ENCODE measurements around the gene F10. TPM values are rescaled to one million over a fixed set of nuclear protein-coding genes. Genes with fewer than 3 reads are reported as not detected.

The F10 gene
- total and polyA plus RNA-seq, 2 experiments from 2014 or later: 143 to 148 TPM

- Histone ChIP-seq H3K79me2 (no peaks in the 10 kb centered on the region), H3K9me3 (ENCODE audit: low read depth) (no peaks in the 10 kb centered on the region), H3K4me2 (no peak overlapping the region), H2AFZ (no peak overlapping the region), H3K27me3 (no peaks in the 10 kb centered on the region), H3K4me3 (no peak overlapping the region), H3K4me1 (ENCODE audit: insufficient read depth) (no peaks in the 10 kb centered on the region), H4K20me1 (ENCODE audit: insufficient read depth, poor library complexity, severe bottlenecking) (no peaks in the 10 kb centered on the region), H3K36me3 (replicated peaks; ENCODE audit: insufficient read depth, low read depth) (no peaks in the 10 kb centered on the region), H3K27ac (no peak overlapping the region), H3K9me2 (replicated peaks; ENCODE audit: insufficient read depth) (no peaks in the 10 kb centered on the region)
- TF ChIP-seq EZH2 (IDR thresholded peaks at IDR 0.05; ENCODE audit: borderline replicate concordance): no peak
- TF ChIP-seq CTCF (IDR thresholded peaks at IDR 0.05; ENCODE audit: poor library complexity): no peak
- no peak for TF ChIP-seq EZH2phosphoT487 (IDR thresholded peaks at IDR 0.05; ENCODE audit: low read depth, severe bottlenecking, unreplicated experiment)
- 85% methylated on average over 13 of the region's 13 CpGs for WGBS (ENCODE audit: low lambda C conversion rate, missing lambda C conversion rate)
- DNase-seq (ENCODE audit: low spot score): no peak
Measured at GRCh38 chr13:113090415-113090770, 32.2 kb upstream of the F10 start.

GRCh38 chr13:113090806-113091205 is 31.8 kb upstream of the F10 start:
- no peaks in the 10 kb centered on the region for H3K9me3 ChIP-seq (ENCODE audit: low read depth)
- no peak overlapping the region for H3K27ac ChIP-seq
- H4K20me1 ChIP-seq (ENCODE audit: insufficient read depth, poor library complexity, severe bottlenecking): no peaks in the 10 kb centered on the region
- H3K9me2 ChIP-seq (replicated peaks; ENCODE audit: insufficient read depth): no peaks in the 10 kb centered on the region
- no peaks in the 10 kb centered on the region for H3K36me3 ChIP-seq (replicated peaks; ENCODE audit: insufficient read depth, low read depth)
- H3K4me2 ChIP-seq: no peak overlapping the region
- no peaks in the 10 kb centered on the region for H3K79me2 ChIP-seq
- DNase-seq (ENCODE audit: low spot score): no peak
- no peak overlapping the region for H2AFZ ChIP-seq
- no peaks in the 10 kb centered on the region for H3K4me1 ChIP-seq (ENCODE audit: insufficient read depth)
- H3K27me3 ChIP-seq: no peaks in the 10 kb centered on the region
- H3K4me3 ChIP-seq: no peak overlapping the region
- TF ChIP-seq CTCF (IDR thresholded peaks at IDR 0.05; ENCODE audit: poor library complexity) (no peak), EZH2 (IDR thresholded peaks at IDR 0.05; ENCODE audit: borderline replicate concordance) (no peak), EZH2phosphoT487 (IDR thresholded peaks at IDR 0.05; ENCODE audit: low read depth, severe bottlenecking, unreplicated experiment) (no peak)
- WGBS (ENCODE audit: low lambda C conversion rate, missing lambda C conversion rate): 94% methylated on average over 24 of the region's 24 CpGs

GRCh38 chr13:113091211-113091771 is 31.3 kb upstream of the F10 start:
- Histone ChIP-seq H3K79me2 (no peaks in the 10 kb centered on the region), H3K4me1 (ENCODE audit: insufficient read depth) (no peaks in the 10 kb centered on the region), H3K27me3 (no peaks in the 10 kb centered on the region), H2AFZ (no peak overlapping the region), H3K27ac (no peak overlapping the region), H3K4me2 (no peak overlapping the region), H3K4me3 (no peak overlapping the region), H3K9me3 (ENCODE audit: low read depth) (no peaks in the 10 kb centered on the region), H3K9me2 (replicated peaks; ENCODE audit: insufficient read depth) (no peaks in the 10 kb centered on the region), H3K36me3 (replicated peaks; ENCODE audit: insufficient read depth, low read depth) (no peaks in the 10 kb centered on the region), H4K20me1 (ENCODE audit: insufficient read depth, poor library complexity, severe bottlenecking) (no peaks in the 10 kb centered on the region)
- no peak for DNase-seq (ENCODE audit: low spot score)
- TF ChIP-seq EZH2 (IDR thresholded peaks at IDR 0.05; ENCODE audit: borderline replicate concordance) (no peak), CTCF (IDR thresholded peaks at IDR 0.05; ENCODE audit: poor library complexity) (no peak), EZH2phosphoT487 (IDR thresholded peaks at IDR 0.05; ENCODE audit: low read depth, severe bottlenecking, unreplicated experiment) (no peak)
- WGBS (ENCODE audit: low lambda C conversion rate, missing lambda C conversion rate): 97% methylated on average over 24 of the region's 30 CpGs
